SK-MEL-5 (cell line): ENCODE data around the gene CCDC124. TPM values are rescaled to one million over a fixed set of nuclear protein-coding genes. Genes with fewer than 3 reads are reported as not detected.
A peak's percentile ranks its signal among the peaks of the same experiment; 100 is the strongest.
"Not testable (repeated sequence)": the region's sequence is repeated elsewhere in the genome, so short reads cannot be mapped to it uniquely, and the experiment has no call there.

ENCODE experiments used
- DNase-seq: peaks from one replicate; pipeline ENCODE4 v3.0.0-alpha.2; 2016; ENCODE audit warnings: low read depth, low spot score
- in situ Hi-C: cut with HindIII; loops from 2 replicates; pipeline ENCODE4 v1.10.0; 2016; ENCODE audit warnings: low sequenced_read_pairs, high pct_unique_total_duplicates, low pct_unique_long_range_greater_than_20kb
- polyA plus RNA-seq, 2 experiments: library from polyadenylated mRNA; depleted of rRNA; stranded (reverse); fragments of >200 nt; gene quantifications; 2 replicates each; pipeline ENCODE4 v1.2.3, GENCODE V29; 2015
- total RNA-seq: library from RNA; depleted of rRNA; stranded (reverse); fragments of >200 nt; shearing (Covaris generic); gene quantifications from 2 replicates; pipeline ENCODE4 v1.2.3, GENCODE V29; 2014; rRNA removed

Gene CCDC124, protein sequence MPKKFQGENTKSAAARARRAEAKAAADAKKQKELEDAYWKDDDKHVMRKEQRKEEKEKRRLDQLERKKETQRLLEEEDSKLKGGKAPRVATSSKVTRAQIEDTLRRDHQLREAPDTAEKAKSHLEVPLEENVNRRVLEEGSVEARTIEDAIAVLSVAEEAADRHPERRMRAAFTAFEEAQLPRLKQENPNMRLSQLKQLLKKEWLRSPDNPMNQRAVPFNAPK
- 21.4 and 30.0 TPM in 2 replicates for total RNA-seq
- polyA plus RNA-seq (2015; cell fraction: cytosol; rRNA removed): 125 and 147 TPM in 2 replicates
- polyA plus RNA-seq (2015; cell fraction: nucleus; rRNA removed): 32.7 and 39.1 TPM in 2 replicates

GRCh38 chr19:17932485-17933338 is at the start of gene CCDC124:
CCDC124 (plus strand) TSS chr19:17933015; CDS start chr19:17936421, 3,406 bp downstream.
- in situ Hi-C loops: no loop called here
- peak; percentile 89 for DNase-seq

GRCh38 chr19:17883627-17884410 is 49.0 kb upstream of the CCDC124 start:
- in situ Hi-C loops: no loop called here
- DNase-seq: no peak

DNA sequence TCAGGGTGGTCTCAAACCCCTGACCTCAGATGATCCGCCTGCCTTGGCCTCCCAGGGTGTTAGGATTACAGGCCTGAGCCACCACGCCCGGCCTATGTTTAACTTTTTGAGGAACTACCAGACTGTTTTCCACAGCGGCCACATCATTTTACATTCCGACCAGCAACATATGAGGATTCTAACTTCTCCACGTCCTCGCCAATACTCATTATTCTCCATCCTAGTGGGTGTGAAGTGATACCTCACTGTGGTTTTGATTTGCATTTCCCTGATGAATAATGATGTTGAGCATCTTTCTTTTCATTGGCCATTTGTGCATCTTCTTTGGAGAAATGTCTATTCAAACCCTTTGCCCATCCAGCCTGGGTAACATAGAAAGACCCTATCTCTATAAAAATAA is 46.3 kb upstream of the CCDC124 start:
- no peak for DNase-seq
- in situ Hi-C loops: no loop called here

GRCh38 chr19:17887221-17887620 is 45.6 kb upstream of the CCDC124 start:
- DNase-seq, in situ Hi-C loops: not testable (repeated sequence)

- in situ Hi-C loops: no loop called here
These were observed 44.6 kb upstream of the CCDC124 start for GRCh38 chr19:17888260-17888659.

DNA sequence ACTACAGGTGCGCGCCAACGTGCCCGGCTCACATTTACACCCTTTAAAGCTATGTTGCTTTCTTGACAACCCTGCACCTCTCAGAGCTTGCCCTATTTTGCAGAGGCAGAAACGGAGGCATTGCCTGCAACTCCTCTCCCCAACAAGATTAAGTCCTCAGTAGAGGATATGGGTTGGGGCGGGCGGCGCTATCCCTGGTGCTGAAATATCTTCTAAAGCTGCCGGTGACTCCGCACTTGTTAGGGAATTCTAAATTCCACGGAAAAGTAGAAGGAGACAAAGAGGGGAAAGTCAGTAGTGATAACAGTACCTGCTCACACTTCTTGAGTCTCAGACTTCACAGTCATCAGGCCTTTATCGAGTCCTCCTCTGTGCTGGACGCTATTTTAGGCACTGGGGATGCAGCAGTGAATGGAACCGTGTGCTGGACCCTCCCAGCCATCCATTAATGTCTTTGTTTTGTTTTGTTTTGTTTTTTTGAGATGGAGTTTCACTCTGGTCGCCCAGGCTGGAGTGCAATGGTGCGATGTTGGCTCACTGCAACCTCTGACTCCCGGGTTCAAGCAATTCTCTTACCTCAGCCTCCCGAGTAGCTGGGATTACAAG is 43.1 kb upstream of the CCDC124 start:
- peak; percentile 35 for DNase-seq
- in situ Hi-C loops: no loop called here

More at GRCh38 chr19:17888260-17888659, 44.6 kb upstream of the CCDC124 start:
- no peak for DNase-seq

DNA sequence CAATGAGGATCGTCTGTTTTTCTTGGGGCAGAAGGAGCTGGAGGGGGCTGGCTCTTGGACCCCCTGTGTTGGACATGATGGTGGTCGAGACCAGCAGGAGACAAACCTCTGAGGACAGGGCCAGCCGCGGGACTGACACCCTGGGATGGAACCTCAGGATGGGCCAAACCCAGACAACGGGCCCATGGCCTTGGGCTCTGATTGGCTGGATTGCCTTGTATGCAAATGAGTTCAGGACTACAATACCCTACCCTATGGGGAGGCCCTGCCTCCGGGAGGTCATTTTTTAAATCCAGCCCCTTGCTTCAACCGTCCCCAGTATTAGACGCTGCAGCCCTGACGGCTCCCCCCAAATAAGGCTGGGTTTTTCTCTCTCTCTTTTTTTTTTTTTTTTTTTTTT is 39.0 kb upstream of the CCDC124 start:
- DNase-seq: no peak
- in situ Hi-C loops: no loop called here

DNA sequence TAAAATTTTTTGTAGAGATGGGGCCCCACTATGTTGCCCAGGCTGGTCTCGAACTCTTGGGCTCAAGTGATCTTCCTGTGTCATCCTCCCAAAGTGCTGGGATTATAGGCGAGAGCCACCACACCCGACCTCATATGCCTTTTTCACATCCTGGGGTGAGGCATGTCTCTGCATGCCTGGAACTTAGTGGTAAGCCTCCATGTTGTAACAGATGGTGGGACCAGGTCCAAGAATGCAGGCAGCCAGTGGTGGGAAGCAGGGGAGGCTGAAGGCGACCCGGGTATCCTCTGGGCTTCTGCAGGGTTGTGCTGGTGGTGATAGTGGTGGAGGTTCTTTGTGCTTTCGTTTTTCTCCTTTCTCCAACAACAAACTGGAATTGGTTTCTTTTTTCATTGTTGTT is 30.1 kb upstream of the CCDC124 start:
- in situ Hi-C loops: no loop called here

GRCh38 chr19:17908244-17908643 is 24.6 kb upstream of the CCDC124 start:
- no peak for DNase-seq
- in situ Hi-C loops: no loop called here

More for the DNA sequence above, 30.1 kb upstream of the CCDC124 start:
- no peak for DNase-seq

GRCh38 chr19:17909003-17909732 is 23.6 kb upstream of the CCDC124 start:
- no peak for DNase-seq
- in situ Hi-C loops: no loop called here

DNA sequence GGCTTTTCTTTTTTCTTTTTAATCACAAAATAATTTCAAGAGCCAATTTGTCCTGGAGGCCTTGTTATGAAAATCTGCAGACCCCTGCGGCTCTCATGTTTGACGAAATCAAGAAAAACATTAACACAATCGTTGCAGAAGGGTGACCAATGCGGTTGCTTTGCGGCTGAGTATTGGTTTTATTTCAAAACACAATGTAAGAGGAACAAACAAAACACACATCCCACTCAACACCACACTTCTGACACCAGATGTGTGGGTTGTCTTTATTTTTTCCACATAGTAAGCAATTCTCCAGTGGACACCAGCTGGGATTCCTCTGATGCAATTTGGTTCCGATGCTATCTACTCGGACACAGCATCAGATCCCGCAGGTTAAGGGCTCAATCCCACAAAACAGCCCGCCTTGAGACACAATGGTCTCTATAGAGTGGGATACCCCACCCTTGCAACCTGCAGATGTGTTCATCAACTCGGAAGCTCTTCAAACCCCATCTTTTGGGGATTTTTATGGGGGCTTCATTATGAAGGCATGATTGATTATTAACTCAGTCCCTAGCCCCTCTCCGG is 21.9 kb upstream of the CCDC124 start:
- in situ Hi-C loops: no loop called here
- DNase-seq: no peak

GRCh38 chr19:17915940-17916593 is 16.7 kb upstream of the CCDC124 start:
- in situ Hi-C loops: no loop called here
- DNase-seq: no peak

DNA sequence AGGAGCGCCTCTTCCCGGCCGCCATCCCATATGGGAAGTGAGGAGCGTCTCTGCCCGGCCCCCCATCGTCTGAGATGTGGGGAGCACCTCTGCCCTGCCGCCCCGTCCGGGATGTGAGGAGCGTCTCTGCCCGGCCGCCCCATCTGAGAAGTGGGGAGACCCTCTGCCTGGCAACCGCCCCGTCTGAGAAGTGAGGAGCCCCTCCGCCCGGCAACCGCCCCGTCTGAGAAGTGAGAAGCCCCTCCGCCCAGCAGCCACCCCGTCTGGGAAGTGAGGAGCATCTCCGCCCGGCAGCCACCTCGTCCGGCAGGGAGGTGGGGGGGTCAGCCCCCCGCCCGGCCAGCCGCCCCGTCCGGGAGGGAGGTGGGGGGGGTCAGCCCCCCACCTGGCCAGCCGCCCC is 14.7 kb upstream of the CCDC124 start:
- DNase-seq, in situ Hi-C loops: not testable (repeated sequence)

GRCh38 chr19:17919122-17919521 is 13.7 kb upstream of the CCDC124 start:
- in situ Hi-C loops, DNase-seq: not testable (repeated sequence)

GRCh38 chr19:17920527-17920926 is 12.3 kb upstream of the CCDC124 start:
- DNase-seq: no peak
- in situ Hi-C loops: no loop called here

DNA sequence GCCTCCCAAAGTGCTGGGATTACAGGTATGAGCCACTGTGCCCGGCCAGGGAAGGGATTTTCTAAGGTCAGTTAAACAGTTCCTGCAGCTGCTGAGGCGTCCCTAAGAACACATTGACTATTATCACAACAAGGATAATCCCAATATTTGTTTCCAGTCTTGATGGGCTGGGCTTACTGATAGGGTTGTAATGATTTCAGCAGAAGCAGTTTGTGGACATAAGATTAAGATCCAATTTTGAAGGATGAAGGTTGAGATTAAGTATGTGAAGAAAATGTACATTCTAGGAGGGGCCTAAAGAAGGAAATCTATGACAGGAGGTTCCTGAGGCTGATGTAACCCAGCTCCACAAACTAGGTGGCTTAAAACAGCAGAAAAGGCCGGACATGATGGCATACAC is 10.7 kb upstream of the CCDC124 start:
- in situ Hi-C loops: no loop called here
- DNase-seq: no peak
